ENCODE data around the gene PAQR4.

PAQR4 gene

DNA sequence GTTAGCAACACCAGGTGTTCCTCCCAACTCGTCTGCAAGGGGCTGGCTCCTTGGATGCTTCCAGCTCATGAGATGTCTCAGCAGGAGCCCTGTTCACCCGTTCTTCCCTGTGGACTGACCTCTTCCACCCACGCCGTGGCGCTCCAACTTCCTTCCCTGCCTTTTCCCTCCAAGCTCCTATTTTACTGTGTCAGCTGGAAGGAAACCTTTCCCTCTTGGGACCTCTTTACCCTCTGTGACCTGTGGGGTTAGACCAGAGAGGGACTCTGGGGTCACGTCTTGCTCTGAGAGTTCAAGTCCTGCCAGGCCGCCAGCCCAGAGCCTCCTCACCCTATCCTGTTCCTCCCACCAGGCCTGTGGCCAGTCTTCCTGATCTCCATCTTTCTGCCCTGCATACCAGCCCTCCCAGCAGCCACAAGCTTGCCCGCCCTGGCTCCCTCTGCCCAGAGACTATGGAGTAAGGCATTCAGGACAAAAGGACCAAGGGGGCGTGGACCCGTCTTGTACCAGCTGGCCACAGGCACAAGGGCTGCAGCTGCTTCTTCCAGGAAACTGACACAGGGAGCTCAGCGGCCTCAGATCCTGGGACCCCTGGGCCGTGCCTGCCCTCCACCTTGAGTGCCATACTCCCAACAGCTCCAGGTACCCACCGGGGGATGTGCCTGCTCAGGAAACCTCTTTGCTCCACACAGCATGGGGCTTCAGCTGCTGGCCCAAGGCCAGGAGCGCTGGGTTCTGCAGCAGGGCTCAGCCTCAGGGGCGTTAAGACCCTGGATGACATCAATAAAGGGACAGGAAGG lies 3.0 kb downstream of the PAQR4 start:
- TF ChIP-seq, protein P1, sequence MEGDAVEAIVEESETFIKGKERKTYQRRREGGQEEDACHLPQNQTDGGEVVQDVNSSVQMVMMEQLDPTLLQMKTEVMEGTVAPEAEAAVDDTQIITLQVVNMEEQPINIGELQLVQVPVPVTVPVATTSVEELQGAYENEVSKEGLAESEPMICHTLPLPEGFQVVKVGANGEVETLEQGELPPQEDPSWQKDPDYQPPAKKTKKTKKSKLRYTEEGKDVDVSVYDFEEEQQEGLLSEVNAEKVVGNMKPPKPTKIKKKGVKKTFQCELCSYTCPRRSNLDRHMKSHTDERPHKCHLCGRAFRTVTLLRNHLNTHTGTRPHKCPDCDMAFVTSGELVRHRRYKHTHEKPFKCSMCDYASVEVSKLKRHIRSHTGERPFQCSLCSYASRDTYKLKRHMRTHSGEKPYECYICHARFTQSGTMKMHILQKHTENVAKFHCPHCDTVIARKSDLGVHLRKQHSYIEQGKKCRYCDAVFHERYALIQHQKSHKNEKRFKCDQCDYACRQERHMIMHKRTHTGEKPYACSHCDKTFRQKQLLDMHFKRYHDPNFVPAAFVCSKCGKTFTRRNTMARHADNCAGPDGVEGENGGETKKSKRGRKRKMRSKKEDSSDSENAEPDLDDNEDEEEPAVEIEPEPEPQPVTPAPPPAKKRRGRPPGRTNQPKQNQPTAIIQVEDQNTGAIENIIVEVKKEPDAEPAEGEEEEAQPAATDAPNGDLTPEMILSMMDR (IDR thresholded peaks at IDR 0.05; ENCODE audit: low read depth, low read length), result no peak
- DNase-seq (ENCODE audit: extremely low read depth, low read depth), result no peak

GRCh38 chr16:2973093-2973492 lies 3.9 kb downstream of the PAQR4 start:
- no peak for DNase-seq (ENCODE audit: extremely low read depth, low read depth)
- TF ChIP-seq, protein P1 (IDR thresholded peaks at IDR 0.05; ENCODE audit: low read depth, low read length), result no peak

- DNase-seq (ENCODE audit: extremely low read depth, low read depth), result no peak
- TF ChIP-seq, protein P1 (IDR thresholded peaks at IDR 0.05; ENCODE audit: low read depth, low read length), result no peak
Measured at GRCh38 chr16:2973605-2974318, 4.6 kb downstream of the PAQR4 start.

GRCh38 chr16:2974319-2975056 lies 5.3 kb downstream of the PAQR4 start:
- DNase-seq (ENCODE audit: extremely low read depth, low read depth), result no peak
- TF ChIP-seq, protein P1 (IDR thresholded peaks at IDR 0.05; ENCODE audit: low read depth, low read length), result no peak

DNA sequence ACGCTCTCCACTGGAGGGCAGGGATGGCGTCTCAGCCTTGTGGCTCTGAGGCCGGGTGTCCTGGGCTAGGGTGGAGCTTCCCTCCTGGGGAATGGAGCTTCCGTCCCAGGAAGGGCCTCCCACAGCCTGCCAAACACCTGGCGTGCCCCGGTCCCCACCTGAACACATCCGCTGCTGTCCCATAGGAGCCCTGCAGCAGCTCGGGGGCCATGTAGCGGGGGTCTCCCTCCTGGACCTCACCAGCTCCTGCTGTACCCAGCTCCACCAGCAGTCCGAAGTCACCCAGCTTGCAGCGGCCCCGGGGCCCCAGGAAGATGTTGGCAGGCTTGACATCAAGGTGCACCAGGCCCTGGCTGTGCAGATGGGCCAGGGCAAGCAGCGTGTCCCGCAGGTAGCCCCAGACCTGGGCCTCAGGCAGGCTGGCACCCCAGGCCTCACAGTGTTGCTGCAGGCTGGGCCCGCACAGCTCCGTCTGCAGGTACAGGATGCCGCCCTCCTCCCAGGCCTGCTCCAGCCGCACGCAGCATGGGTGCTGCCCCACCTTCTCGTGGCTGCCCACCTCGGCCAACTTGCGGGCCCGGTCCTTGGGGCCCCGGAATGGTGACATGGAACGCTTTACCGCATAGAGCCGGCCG lies 6.1 kb downstream of the PAQR4 start:
- TF ChIP-seq, protein P1 (IDR thresholded peaks at IDR 0.05; ENCODE audit: low read depth, low read length), result no peak
- no peak for DNase-seq (ENCODE audit: extremely low read depth, low read depth)

- TF ChIP-seq, protein P1 (IDR thresholded peaks at IDR 0.05; ENCODE audit: low read depth, low read length), result no peak
- no peak for DNase-seq (ENCODE audit: extremely low read depth, low read depth)
Measured at GRCh38 chr16:2976201-2976600, 7.1 kb downstream of the PAQR4 start.

All from AG09319 (cell line).